Karpas-422 (cell line): ENCODE measurements around the gene CXCR5. TPM values are rescaled to one million over a fixed set of nuclear protein-coding genes. Genes with fewer than 3 reads are reported as not detected.

Experiments used
- DNase-seq: peaks from one replicate; pipeline ENCODE4 v3.0.0-alpha.2; 2015
- H2AFZ ChIP-seq: fragments of 200-600 bp; sonication (generic); 2 replicates; pipeline ENCODE4 v1.6.1; 2014; ENCODE audit warnings: antibody characterized with exemption, low read length, mixed read lengths
- H3K27ac ChIP-seq: fragments of 200-600 bp; sonication (generic); 2 replicates; pipeline ENCODE4 v1.5.1; 2014; ENCODE audit warnings: mild to moderate bottlenecking, low read length, moderate library complexity
- H3K27me3 ChIP-seq: fragments of 200-600 bp; sonication (generic); 2 replicates; pipeline ENCODE4 v1.6.1; 2014; ENCODE audit warnings: low read length, mixed read lengths
- H3K36me3 ChIP-seq: fragments of 200-600 bp; sonication (generic); 2 replicates; pipeline ENCODE4 v1.6.1; 2014; ENCODE audit warnings: low read length, mixed read lengths; ENCODE audit not compliant: insufficient read depth
- H3K4me1 ChIP-seq: fragments of 200-600 bp; sonication (generic); 2 replicates; pipeline ENCODE4 v1.6.1; 2014; ENCODE audit warnings: mild to moderate bottlenecking, low read length, mixed read lengths
- H3K4me2 ChIP-seq: fragments of 200-600 bp; sonication (generic); 2 replicates; pipeline ENCODE4 v1.6.1; 2014; ENCODE audit warnings: low read length, low read depth, mild to moderate bottlenecking; ENCODE audit not compliant: poor library complexity, severe bottlenecking
- H3K4me3 ChIP-seq: fragments of 200-600 bp; sonication (generic); 2 replicates; pipeline ENCODE4 v1.5.1; 2014; ENCODE audit warnings: mild to moderate bottlenecking, antibody characterized with exemption, low read length, mixed read lengths
- H3K79me2 ChIP-seq: fragments of 200-600 bp; sonication (generic); 2 replicates; pipeline ENCODE4 v1.6.1; 2014; ENCODE audit warnings: mild to moderate bottlenecking, low read length, mixed read lengths
- H3K9ac ChIP-seq: fragments of 200-600 bp; sonication (generic); 2 replicates; pipeline ENCODE4 v1.6.0; 2014; ENCODE audit warnings: low read length
- H3K9me2 ChIP-seq: fragments of 200-600 bp; sonication (generic), shearing (Covaris generic); replicated peaks from 2 replicates; pipeline ENCODE4 v1.6.0; 2014; ENCODE audit warnings: mild to moderate bottlenecking, low read length, moderate library complexity; ENCODE audit not compliant: insufficient read depth
- H3K9me3 ChIP-seq: fragments of 300-700, 200-600 bp; sonication (generic); 2 replicates; pipeline ENCODE4 v1.6.1; 2014; ENCODE audit warnings: low read length, mixed read lengths
- H4K20me1 ChIP-seq: fragments of 200-600 bp; sonication (generic); 2 replicates; pipeline ENCODE4 v1.6.1; 2014; ENCODE audit warnings: mild to moderate bottlenecking, antibody characterized with exemption, low read length, low read depth; ENCODE audit not compliant: insufficient read depth
- total RNA-seq: library from RNA; depleted of rRNA; stranded (reverse); fragments of >200 nt; shearing (Covaris generic); gene quantifications from 2 replicates; pipeline ENCODE4 v1.2.3, GENCODE V29; 2014; ENCODE audit warnings: low replicate concordance

The CXCR5 gene
- total RNA-seq, 1 experiment from 2014 or later = 0.71 TPM

DNA sequence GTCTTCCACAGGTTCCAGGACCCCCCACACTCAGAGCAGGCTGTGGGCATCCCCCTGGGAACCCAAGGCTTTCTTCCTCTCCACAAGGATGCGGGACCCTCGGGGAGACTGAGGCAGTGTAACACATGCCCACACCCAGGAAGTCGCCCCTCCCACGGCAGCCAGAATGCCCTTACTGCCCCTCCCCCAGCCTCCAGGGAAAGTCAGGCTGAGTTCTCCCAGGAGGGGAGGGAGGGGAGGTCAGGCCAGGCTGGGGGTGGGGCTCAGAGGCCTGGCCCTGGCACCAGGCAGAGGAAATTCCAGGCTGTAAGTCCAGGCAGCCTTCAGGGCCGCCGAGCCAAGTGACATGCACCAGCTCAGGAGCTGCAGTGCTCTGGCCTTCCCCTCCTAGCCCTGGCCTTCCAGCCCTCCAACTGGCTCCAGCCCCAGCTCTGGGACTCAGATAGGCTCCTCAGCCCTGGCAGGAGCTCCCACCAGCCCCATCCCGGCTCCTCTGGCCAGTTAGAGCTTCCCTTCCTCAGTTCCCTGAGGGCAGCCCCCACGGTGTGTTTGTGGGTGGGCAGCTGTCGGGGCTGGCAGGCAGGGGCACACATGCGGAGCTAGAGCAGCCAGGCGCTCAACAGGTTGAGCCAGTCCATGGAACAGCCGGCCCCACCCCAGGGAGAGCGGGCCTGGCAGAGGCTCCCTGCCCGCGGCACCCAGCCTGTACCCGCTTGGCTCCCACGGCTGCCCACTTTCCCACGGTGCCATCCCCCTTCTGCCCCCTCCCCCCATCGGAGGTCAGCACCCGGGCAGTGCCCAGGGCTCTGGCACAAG, 38.4 kb downstream of the CXCR5 start:
- Histone ChIP-seq H3K27me3 (no peaks in the 10 kb centered on the region), H3K4me2 (no peak overlapping the region), H4K20me1 (no peaks in the 10 kb centered on the region), H3K9ac (no peak overlapping the region), H3K27ac (no peak overlapping the region), H3K9me3 (no peaks in the 10 kb centered on the region), H3K79me2 (no peaks in the 10 kb centered on the region), H3K4me3 (no peak overlapping the region), H2AFZ (no peak overlapping the region), H3K4me1 (peaks cover 21% of the 10 kb centered on the region), H3K9me2 (no peaks in the 10 kb centered on the region), H3K36me3 (no peaks in the 10 kb centered on the region)
- DNase-seq = no peak

GRCh38 chr11:118922745-118923627, 39.3 kb downstream of the CXCR5 start:
- Histone ChIP-seq H3K27me3 (no peaks in the 10 kb centered on the region), H3K79me2 (no peaks in the 10 kb centered on the region), H3K9ac (no peak overlapping the region), H3K4me3 (no peak overlapping the region), H3K9me3 (no peaks in the 10 kb centered on the region), H3K9me2 (no peaks in the 10 kb centered on the region), H2AFZ (no peak overlapping the region), H3K36me3 (no peaks in the 10 kb centered on the region), H3K4me2 (no peak overlapping the region), H3K27ac (no peak overlapping the region), H3K4me1 (peaks cover 24% of the 10 kb centered on the region), H4K20me1 (no peaks in the 10 kb centered on the region)
- DNase-seq = no peak

- H2AFZ ChIP-seq = no peak overlapping the region
Observed at GRCh38 chr11:118923721-118924587, 40.3 kb downstream of the CXCR5 start.

DNA sequence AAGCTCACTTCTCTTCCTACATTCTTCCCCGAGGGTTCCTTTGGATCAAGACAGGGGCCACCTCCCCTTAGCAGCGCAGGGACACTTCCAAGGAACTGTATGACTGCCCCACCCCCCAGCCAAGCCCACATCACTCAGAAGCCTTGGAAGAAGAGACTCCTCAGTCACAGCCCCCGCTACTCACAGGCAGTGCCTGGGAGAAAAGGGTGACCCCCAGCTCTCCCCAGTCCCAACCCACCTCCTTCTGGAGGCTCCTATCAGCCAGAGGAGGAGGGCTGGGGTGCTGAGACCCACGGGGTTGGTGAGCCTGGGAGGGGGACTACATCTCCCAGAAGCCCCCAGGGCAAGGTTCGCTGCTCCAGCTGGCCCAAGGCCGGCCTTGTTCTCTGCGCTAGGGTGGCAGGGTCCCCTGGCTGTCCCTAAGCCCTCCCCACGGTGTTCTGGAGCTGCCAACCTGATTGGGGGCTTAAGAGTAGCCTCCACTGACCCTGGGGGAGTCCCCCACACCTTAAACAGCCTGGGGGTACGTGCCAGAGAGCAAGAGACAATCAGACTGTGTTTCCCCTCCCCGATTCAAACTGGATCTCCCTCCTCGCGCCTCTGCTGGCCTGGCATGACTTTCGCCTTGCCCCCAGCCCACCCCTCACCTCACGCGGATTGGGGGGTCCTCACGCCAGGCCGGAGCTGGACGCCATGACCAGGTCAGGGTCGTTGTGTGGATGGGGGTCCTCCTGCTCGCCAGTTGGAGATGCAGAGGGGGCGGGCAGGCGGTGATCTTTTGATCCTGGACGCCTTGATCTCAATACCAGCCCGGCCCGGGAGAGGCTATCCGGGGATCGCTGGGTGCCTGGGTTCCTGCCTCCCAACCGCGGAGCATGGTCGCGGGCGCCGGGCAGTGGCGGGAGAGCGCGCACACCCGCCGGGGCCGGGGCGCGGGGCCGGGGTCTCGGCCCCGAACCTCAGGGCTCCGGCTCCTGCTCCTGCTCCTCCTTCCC, 41.2 kb downstream of the CXCR5 start:
- peak overlapping the region; percentile 64 for H3K4me3 ChIP-seq
- no peaks in the 10 kb centered on the region for H3K36me3 ChIP-seq
- no peaks in the 10 kb centered on the region for H3K27me3 ChIP-seq
- no peak overlapping the region; the same call in 1 of the 2 replicates for H2AFZ ChIP-seq
- peak overlapping the region; percentile 61 for H3K9ac ChIP-seq
- peaks cover 33% of the 10 kb centered on the region for H3K4me1 ChIP-seq
- H4K20me1 ChIP-seq = no peaks in the 10 kb centered on the region
- no peaks in the 10 kb centered on the region for H3K9me3 ChIP-seq
- H3K9me2 ChIP-seq = no peaks in the 10 kb centered on the region
- peak overlapping the region; percentile 69 for H3K4me2 ChIP-seq
- no peaks in the 10 kb centered on the region for H3K79me2 ChIP-seq
- DNase-seq = peak; percentile 53
- no peak overlapping the region for H3K27ac ChIP-seq

More at GRCh38 chr11:118923721-118924587, 40.3 kb downstream of the CXCR5 start:
- Histone ChIP-seq H4K20me1 (no peaks in the 10 kb centered on the region), H3K79me2 (no peaks in the 10 kb centered on the region), H3K4me3 (no peak overlapping the region), H3K4me1 (peaks cover 28% of the 10 kb centered on the region), H3K27me3 (no peaks in the 10 kb centered on the region), H3K9me2 (no peaks in the 10 kb centered on the region), H3K9me3 (no peaks in the 10 kb centered on the region), H3K36me3 (no peaks in the 10 kb centered on the region), H3K9ac (0 out of 2 replicates have a peak overlapping the region, but pooled peaks have one; percentile 61), H3K4me2 (peak overlapping the region; percentile 69), H3K27ac (no peak overlapping the region)
- DNase-seq = no peak

DNA sequence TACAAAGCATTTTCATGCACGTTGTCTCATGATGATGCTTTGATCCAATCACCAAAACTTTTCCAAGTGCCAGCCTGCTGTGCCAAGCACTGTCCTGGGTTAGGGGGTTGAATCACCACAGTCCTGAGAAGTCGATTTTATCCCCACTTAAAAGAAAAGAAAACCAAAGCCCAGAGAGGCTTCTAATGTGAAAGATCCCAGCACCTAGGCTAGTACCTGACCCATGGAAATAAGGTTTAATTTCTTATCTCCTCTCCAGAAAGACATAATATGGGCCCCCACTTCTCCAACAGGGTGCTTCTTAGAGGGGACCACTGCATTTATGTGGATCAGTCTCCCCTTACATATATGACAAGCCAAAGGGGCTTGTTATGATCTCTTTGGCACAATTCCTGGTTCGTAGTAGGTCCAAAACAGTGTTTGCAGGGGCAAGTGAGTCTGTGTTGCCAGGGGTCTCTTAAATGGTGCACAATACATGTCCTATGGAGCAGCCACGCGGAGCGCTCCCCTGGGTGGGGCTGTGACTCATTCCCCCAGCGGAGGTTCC, 43.9 kb downstream of the CXCR5 start:
- no peak for DNase-seq
- Histone ChIP-seq H3K9ac (no peak overlapping the region), H3K4me2 (peak overlapping the region; percentile 82), H3K79me2 (no peaks in the 10 kb centered on the region), H3K27ac (no peak overlapping the region), H2AFZ (no peak overlapping the region), H3K27me3 (no peaks in the 10 kb centered on the region), H3K9me2 (no peaks in the 10 kb centered on the region), H3K36me3 (no peaks in the 10 kb centered on the region), H4K20me1 (no peaks in the 10 kb centered on the region), H3K4me3 (no peak overlapping the region; the same call in 1 of the 2 replicates), H3K4me1 (peaks cover 37% of the 10 kb centered on the region), H3K9me3 (no peaks in the 10 kb centered on the region)

GRCh38 chr11:118928101-118928869, 44.6 kb downstream of the CXCR5 start:
- H3K27me3 ChIP-seq = no peaks in the 10 kb centered on the region
- H3K9me3 ChIP-seq = no peaks in the 10 kb centered on the region
- peaks cover 37% of the 10 kb centered on the region for H3K4me1 ChIP-seq
- H4K20me1 ChIP-seq = no peaks in the 10 kb centered on the region
- peak overlapping the region; percentile 28; the same call in 1 of the 2 replicates for H2AFZ ChIP-seq
- no peaks in the 10 kb centered on the region for H3K79me2 ChIP-seq
- H3K9ac ChIP-seq = peak overlapping the region; percentile 61
- H3K27ac ChIP-seq = peak overlapping the region; percentile 30; the same call in 1 of the 2 replicates
- peak; percentile 89 for DNase-seq
- no peaks in the 10 kb centered on the region for H3K36me3 ChIP-seq
- peak overlapping the region; percentile 82 for H3K4me2 ChIP-seq
- H3K4me3 ChIP-seq = peak overlapping the region; percentile 68
- H3K9me2 ChIP-seq = no peaks in the 10 kb centered on the region
